ENCODE measurements around the gene ARID3B. TPM values are rescaled to one million over a fixed set of nuclear protein-coding genes. Genes with fewer than 3 reads are reported as not detected.

ARID3B gene
- total RNA-seq, 4 donors from 2014 or later: 5.9 to 7.7 (median 6.2) TPM

GRCh38 chr15:74630284-74631086, 89.5 kb downstream of the ARID3B start:
- Histone ChIP-seq H3K4me3 (replicated peaks in 1 of 3) (no peak overlapping the region), H3K4me1 (no peaks in the 10 kb centered on the region), H3K9me3 (no peaks in the 10 kb centered on the region), H3K27ac (no peak overlapping the region), H3K27me3 (no peaks in the 10 kb centered on the region), H3K36me3 (peaks cover 70 to 83% of the 10 kb centered on the region in 2 donors)
- 78 to 79% methylated on average over 2 to 5 of the region's 6 CpGs for whole genome bisulfite sequencing, 2 donors
- TF ChIP-seq POLR2A (IDR thresholded peaks at IDR 0.05) (no peak), CTCF (IDR thresholded peaks at IDR 0.05) (no peak)
- intact Hi-C loops (cut with DNase I): loop anchor here (5.0 kb wide), 1 partner anchor 327 kb away; the partner anchor contains the start of gene RPP25
- no peak for DNase-seq

GRCh38 chr15:74631087-74631385, 90.0 kb downstream of the ARID3B start:
- no peaks in the 10 kb centered on the region for H3K27me3 ChIP-seq
- H3K4me3 ChIP-seq (replicated peaks in 1 of 3): no peak overlapping the region
- TF ChIP-seq POLR2A (IDR thresholded peaks at IDR 0.05) (no peak), CTCF (IDR thresholded peaks at IDR 0.05) (no peak)
- no peaks in the 10 kb centered on the region for H3K9me3 ChIP-seq
- H3K4me1 ChIP-seq: no peaks in the 10 kb centered on the region
- no peak overlapping the region for H3K27ac ChIP-seq
- H3K36me3 ChIP-seq: peaks cover 64 to 83% of the 10 kb centered on the region in 2 donors
- no peak for DNase-seq
- WGBS, 2 donors: 86 to 90% methylated on average over 3 of the region's 3 CpGs
- intact Hi-C loops (cut with DNase I): loop anchor here (5.0 kb wide), 1 partner anchor 326 kb away; the partner anchor contains the start of gene RPP25

GRCh38 chr15:74631408-74631807, 90.4 kb downstream of the ARID3B start:
- H3K9me3 ChIP-seq: no peaks in the 10 kb centered on the region
- TF ChIP-seq CTCF (IDR thresholded peaks at IDR 0.05) (no peak), POLR2A (IDR thresholded peaks at IDR 0.05) (no peak)
- peaks cover 60 to 83% of the 10 kb centered on the region in 2 donors for H3K36me3 ChIP-seq
- H3K4me3 ChIP-seq (replicated peaks in 1 of 3): no peak overlapping the region
- WGBS, 2 donors: 52 to 73% methylated on average over 3 of the region's 3 CpGs
- intact Hi-C loops (cut with DNase I): loop anchor here (5.0 kb wide), 1 partner anchor 326 kb away; the partner anchor contains the start of gene RPP25
- no peak overlapping the region for H3K27ac ChIP-seq
- H3K4me1 ChIP-seq: no peaks in the 10 kb centered on the region
- no peaks in the 10 kb centered on the region for H3K27me3 ChIP-seq
- DNase-seq: no peak

- intact Hi-C loops (cut with DNase I): loop anchor here (5.0 kb wide), 1 partner anchor 325 kb away; the partner anchor contains the start of gene RPP25
- 74 to 77% methylated on average over 8 of the region's 8 CpGs for WGBS, 2 donors
- TF ChIP-seq CTCF (IDR thresholded peaks at IDR 0.05): peak; percentile 40 to 81 (median 50)
- TF ChIP-seq POLR2A (IDR thresholded peaks at IDR 0.05): no peak
These were observed 91.0 kb downstream of the ARID3B start for GRCh38 chr15:74631935-74632560.

GRCh38 chr15:74632601-74633000, 91.6 kb downstream of the ARID3B start:
- Histone ChIP-seq H3K4me1 (no peaks in the 10 kb centered on the region), H3K4me3 (replicated peaks in 1 of 3) (no peak overlapping the region), H3K36me3 (peaks cover 48 to 77% of the 10 kb centered on the region in 2 donors), H3K27ac (no peak overlapping the region), H3K27me3 (no peaks in the 10 kb centered on the region), H3K9me3 (no peaks in the 10 kb centered on the region)
- TF ChIP-seq POLR2A (IDR thresholded peaks at IDR 0.05): no peak
- TF ChIP-seq CTCF (IDR thresholded peaks at IDR 0.05): no peak
- no peak for DNase-seq
- intact Hi-C loops (cut with DNase I): loop anchor here (5.0 kb wide), 1 partner anchor 325 kb away; the partner anchor contains the start of gene RPP25
- WGBS, 2 donors: 89 to 90% methylated on average over 4 to 8 of the region's 9 CpGs

More at GRCh38 chr15:74631935-74632560, 91.0 kb downstream of the ARID3B start:
- Histone ChIP-seq H3K9me3 (no peaks in the 10 kb centered on the region), H3K4me1 (no peaks in the 10 kb centered on the region), H3K27me3 (no peaks in the 10 kb centered on the region), H3K27ac (no peak overlapping the region), H3K36me3 (peaks cover 54 to 82% of the 10 kb centered on the region in 2 donors), H3K4me3 (replicated peaks in 1 of 3) (no peak overlapping the region)
- DNase-seq: peak; percentile 61 to 68

Data from thyroid gland (tissue), 4 donors.